ENCODE measurements around the gene DNM3. TPM values are rescaled to one million over a fixed set of nuclear protein-coding genes. Genes with fewer than 3 reads are reported as not detected.

Gene DNM3
- total and polyA plus RNA-seq, 2 experiments from 2014 or later, result 0.11 to 1.4 TPM

- Histone ChIP-seq H3K4me1 (ENCODE audit: insufficient read depth) (no peaks in the 10 kb centered on the region), H3K27me3 (replicated peaks; ENCODE audit: insufficient read depth) (no peaks in the 10 kb centered on the region), H3K4me2 (ENCODE audit: unreplicated experiment) (no peak overlapping the region), H3K27ac (no peak overlapping the region), H2AFZ (peak overlapping the region; percentile 12; the same call in 1 of the 2 replicates), H3K9me3 (ENCODE audit: low read depth) (no peaks in the 10 kb centered on the region), H3K36me3 (ENCODE audit: low read depth) (no peaks in the 10 kb centered on the region), H3K79me2 (ENCODE audit: insufficient read depth) (no peaks in the 10 kb centered on the region), H3F3A (ENCODE audit: insufficient read depth) (no peaks in the 10 kb centered on the region), H3K9ac (no peak overlapping the region), H3K9me2 (ENCODE audit: insufficient read depth) (no peaks in the 10 kb centered on the region), H3K4me3 (no peak overlapping the region), H4K20me1 (ENCODE audit: insufficient read depth) (no peaks in the 10 kb centered on the region)
- TF ChIP-seq EZH2 (IDR thresholded peaks at IDR 0.05; ENCODE audit: insufficient read depth, poor library complexity, severe bottlenecking) (no peak), EZH2phosphoT487 (IDR thresholded peaks at IDR 0.05; ENCODE audit: insufficient read depth, low read depth) (no peak)
- DNase-seq, result no peak
- WGBS, 2 experiments (ENCODE audit: low coverage in 1 of 2, low lambda C conversion rate in 2 of 2, missing lambda C conversion rate in 2 of 2), result 77 to 83% methylated on average over 3 of the region's 3 CpGs
- in situ Hi-C loops (cut with MboI), result no loop called here
Measured at GRCh38 chr1:171902527-171902926, 61.2 kb downstream of the DNM3 start.

- Histone ChIP-seq H3K27me3 (replicated peaks; ENCODE audit: insufficient read depth) (no peaks in the 10 kb centered on the region), H3K4me2 (ENCODE audit: unreplicated experiment) (no peak overlapping the region), H3K4me1 (ENCODE audit: insufficient read depth) (no peaks in the 10 kb centered on the region), H2AFZ (no peak overlapping the region), H3K27ac (no peak overlapping the region), H4K20me1 (ENCODE audit: insufficient read depth) (no peaks in the 10 kb centered on the region), H3K9me2 (ENCODE audit: insufficient read depth) (no peaks in the 10 kb centered on the region), H3K4me3 (no peak overlapping the region), H3K36me3 (ENCODE audit: low read depth) (no peaks in the 10 kb centered on the region), H3F3A (ENCODE audit: insufficient read depth) (no peaks in the 10 kb centered on the region), H3K9ac (no peak overlapping the region), H3K79me2 (ENCODE audit: insufficient read depth) (no peaks in the 10 kb centered on the region), H3K9me3 (ENCODE audit: low read depth) (no peaks in the 10 kb centered on the region)
- in situ Hi-C loops (cut with MboI), result no loop called here
- no peak for DNase-seq
- TF ChIP-seq EZH2 (IDR thresholded peaks at IDR 0.05; ENCODE audit: insufficient read depth, poor library complexity, severe bottlenecking), result no peak
- TF ChIP-seq EZH2phosphoT487 (IDR thresholded peaks at IDR 0.05; ENCODE audit: insufficient read depth, low read depth), result no peak
- 81 to 82% methylated on average over 5 of the region's 5 CpGs for WGBS, 2 experiments (ENCODE audit: low coverage in 1 of 2, low lambda C conversion rate in 2 of 2, missing lambda C conversion rate in 2 of 2)
Measured at GRCh38 chr1:171904778-171905450, 63.6 kb downstream of the DNM3 start.

- WGBS, 2 experiments (ENCODE audit: low coverage in 1 of 2, low lambda C conversion rate in 2 of 2, missing lambda C conversion rate in 2 of 2), result 71 to 78% methylated on average over 5 of the region's 5 CpGs
- no peak for DNase-seq
- in situ Hi-C loops (cut with MboI), result no loop called here
Measured at GRCh38 chr1:171909711-171910110, 68.4 kb downstream of the DNM3 start.

GRCh38 chr1:171910786-171911185, 69.5 kb downstream of the DNM3 start:
- in situ Hi-C loops (cut with MboI), result no loop called here
- H3K36me3 ChIP-seq (ENCODE audit: low read depth), result no peaks in the 10 kb centered on the region
- H3K27me3 ChIP-seq (replicated peaks; ENCODE audit: insufficient read depth), result no peaks in the 10 kb centered on the region
- H3K9ac ChIP-seq, result no peak overlapping the region
- H3K4me2 ChIP-seq (ENCODE audit: unreplicated experiment), result no peak overlapping the region
- TF ChIP-seq EZH2phosphoT487 (IDR thresholded peaks at IDR 0.05; ENCODE audit: insufficient read depth, low read depth), result no peak
- no peak for TF ChIP-seq EZH2 (IDR thresholded peaks at IDR 0.05; ENCODE audit: insufficient read depth, poor library complexity, severe bottlenecking)
- 69 to 70% methylated on average over 2 of the region's 2 CpGs for WGBS, 2 experiments (ENCODE audit: low coverage in 1 of 2, low lambda C conversion rate in 2 of 2, missing lambda C conversion rate in 2 of 2)
- DNase-seq, result no peak
- no peak overlapping the region for H3K4me3 ChIP-seq
- no peaks in the 10 kb centered on the region for H3K79me2 ChIP-seq (ENCODE audit: insufficient read depth)
- no peaks in the 10 kb centered on the region for H4K20me1 ChIP-seq (ENCODE audit: insufficient read depth)
- H3K9me3 ChIP-seq (ENCODE audit: low read depth), result no peaks in the 10 kb centered on the region
- no peak overlapping the region for H2AFZ ChIP-seq
- H3K9me2 ChIP-seq (ENCODE audit: insufficient read depth), result no peaks in the 10 kb centered on the region
- no peak overlapping the region for H3K27ac ChIP-seq
- H3F3A ChIP-seq (ENCODE audit: insufficient read depth), result no peaks in the 10 kb centered on the region
- H3K4me1 ChIP-seq (ENCODE audit: insufficient read depth), result peaks cover 7% of the 10 kb centered on the region; the same call in 1 of the 2 replicates

More at GRCh38 chr1:171909711-171910110, 68.4 kb downstream of the DNM3 start:
- Histone ChIP-seq H3K4me2 (ENCODE audit: unreplicated experiment) (no peak overlapping the region), H3K4me3 (no peak overlapping the region), H3K36me3 (ENCODE audit: low read depth) (no peaks in the 10 kb centered on the region), H3K27me3 (replicated peaks; ENCODE audit: insufficient read depth) (no peaks in the 10 kb centered on the region), H2AFZ (no peak overlapping the region), H3K9ac (no peak overlapping the region), H3K27ac (no peak overlapping the region), H4K20me1 (ENCODE audit: insufficient read depth) (no peaks in the 10 kb centered on the region), H3K79me2 (ENCODE audit: insufficient read depth) (no peaks in the 10 kb centered on the region), H3K4me1 (ENCODE audit: insufficient read depth) (peaks cover 7% of the 10 kb centered on the region; the same call in 1 of the 2 replicates), H3F3A (ENCODE audit: insufficient read depth) (no peaks in the 10 kb centered on the region), H3K9me3 (ENCODE audit: low read depth) (no peaks in the 10 kb centered on the region), H3K9me2 (ENCODE audit: insufficient read depth) (no peaks in the 10 kb centered on the region)
- no peak for TF ChIP-seq EZH2 (IDR thresholded peaks at IDR 0.05; ENCODE audit: insufficient read depth, poor library complexity, severe bottlenecking)

Measured in GM23248 (cell line).